ENCODE data around the gene PANK1.

PANK1 gene

GRCh38 chr10:89644967-89645741 is at the start of gene PANK1:
TSS of gene PANK1 (minus strand) at chr10:89645242. CDS start at chr10:89644891, 351 bp downstream.
- Histone ChIP-seq H3K36me3 (ENCODE audit: control insufficient read depth in 1 of 2, insufficient read depth in 2 of 2, low read length in 2 of 2) (no peaks in the 10 kb centered on the region), H3K27me3 (ENCODE audit: control insufficient read depth in 1 of 2, insufficient read depth in 2 of 2, low read length in 2 of 2) (no peaks in the 10 kb centered on the region), H3K4me1 (ENCODE audit: control insufficient read depth in 1 of 2, insufficient read depth in 2 of 2, low read length in 2 of 2) (peaks cover 26 to 29% of the 10 kb centered on the region in 2 donors), H3K27ac (ENCODE audit: low read depth, low read length) (peak within 1 kb of the TSS; percentile 85), H3K4me3 (ENCODE audit: low read depth in 1 of 2, low read length in 2 of 2) (peak within 1 kb of the TSS; percentile 73 to 95), H3K9me3 (ENCODE audit: control insufficient read depth in 1 of 2, low read length in 2 of 2) (no peaks in the 10 kb centered on the region), H3K9ac (ENCODE audit: low read depth in 1 of 2, low read length in 2 of 2) (peak within 1 kb of the TSS; percentile 74 to 84)

- Histone ChIP-seq H3K27me3 (ENCODE audit: control insufficient read depth in 1 of 2, insufficient read depth in 2 of 2, low read length in 2 of 2) (no peaks in the 10 kb centered on the region), H3K9ac (ENCODE audit: low read depth in 1 of 2, low read length in 2 of 2) (no peak overlapping the region), H3K4me1 (ENCODE audit: control insufficient read depth in 1 of 2, insufficient read depth in 2 of 2, low read length in 2 of 2) (no peaks in the 10 kb centered on the region), H3K36me3 (ENCODE audit: control insufficient read depth in 1 of 2, insufficient read depth in 2 of 2, low read length in 2 of 2) (no peaks in the 10 kb centered on the region), H3K27ac (ENCODE audit: low read depth, low read length) (no peak overlapping the region), H3K4me3 (ENCODE audit: low read depth in 1 of 2, low read length in 2 of 2) (no peak overlapping the region), H3K9me3 (ENCODE audit: control insufficient read depth in 1 of 2, low read length in 2 of 2) (no peaks in the 10 kb centered on the region)
These were observed 48.1 kb upstream of the PANK1 start for GRCh38 chr10:89693176-89693575.

- Histone ChIP-seq H3K9me3 (ENCODE audit: control insufficient read depth in 1 of 2, low read length in 2 of 2) (no peaks in the 10 kb centered on the region), H3K4me1 (ENCODE audit: control insufficient read depth in 1 of 2, insufficient read depth in 2 of 2, low read length in 2 of 2) (no peaks in the 10 kb centered on the region), H3K36me3 (ENCODE audit: control insufficient read depth in 1 of 2, insufficient read depth in 2 of 2, low read length in 2 of 2) (no peaks in the 10 kb centered on the region), H3K27me3 (ENCODE audit: control insufficient read depth in 1 of 2, insufficient read depth in 2 of 2, low read length in 2 of 2) (no peaks in the 10 kb centered on the region), H3K27ac (ENCODE audit: low read depth, low read length) (no peak overlapping the region), H3K9ac (ENCODE audit: low read depth in 1 of 2, low read length in 2 of 2) (no peak overlapping the region), H3K4me3 (ENCODE audit: low read depth in 1 of 2, low read length in 2 of 2) (no peak overlapping the region)
These were observed 47.4 kb upstream of the PANK1 start for GRCh38 chr10:89692416-89692815.

GRCh38 chr10:89690027-89690426 is 45.0 kb upstream of the PANK1 start:
- Histone ChIP-seq H3K36me3 (ENCODE audit: control insufficient read depth in 1 of 2, insufficient read depth in 2 of 2, low read length in 2 of 2) (no peaks in the 10 kb centered on the region), H3K27me3 (ENCODE audit: control insufficient read depth in 1 of 2, insufficient read depth in 2 of 2, low read length in 2 of 2) (no peaks in the 10 kb centered on the region), H3K27ac (ENCODE audit: low read depth, low read length) (no peak overlapping the region), H3K9me3 (ENCODE audit: control insufficient read depth in 1 of 2, low read length in 2 of 2) (no peaks in the 10 kb centered on the region), H3K9ac (ENCODE audit: low read depth in 1 of 2, low read length in 2 of 2) (no peak overlapping the region), H3K4me3 (ENCODE audit: low read depth in 1 of 2, low read length in 2 of 2) (no peak overlapping the region), H3K4me1 (ENCODE audit: control insufficient read depth in 1 of 2, insufficient read depth in 2 of 2, low read length in 2 of 2) (no peaks in the 10 kb centered on the region)

- no peaks in the 10 kb centered on the region for H3K27me3 ChIP-seq (ENCODE audit: control insufficient read depth in 1 of 2, insufficient read depth in 2 of 2, low read length in 2 of 2)
- no peaks in the 10 kb centered on the region for H3K4me1 ChIP-seq (ENCODE audit: control insufficient read depth in 1 of 2, insufficient read depth in 2 of 2, low read length in 2 of 2)
- no peaks in the 10 kb centered on the region for H3K36me3 ChIP-seq (ENCODE audit: control insufficient read depth in 1 of 2, insufficient read depth in 2 of 2, low read length in 2 of 2)
- no peaks in the 10 kb centered on the region for H3K9me3 ChIP-seq (ENCODE audit: control insufficient read depth in 1 of 2, low read length in 2 of 2)
- H3K27ac ChIP-seq (ENCODE audit: low read depth, low read length), result no peak overlapping the region
- no peak overlapping the region for H3K4me3 ChIP-seq (ENCODE audit: low read depth in 1 of 2, low read length in 2 of 2)
- H3K9ac ChIP-seq (ENCODE audit: low read depth in 1 of 2, low read length in 2 of 2), result no peak overlapping the region
These were observed 40.9 kb upstream of the PANK1 start for GRCh38 chr10:89685936-89686335.

- Histone ChIP-seq H3K27me3 (ENCODE audit: control insufficient read depth in 1 of 2, insufficient read depth in 2 of 2, low read length in 2 of 2) (no peaks in the 10 kb centered on the region), H3K9ac (ENCODE audit: low read depth in 1 of 2, low read length in 2 of 2) (no peak overlapping the region), H3K36me3 (ENCODE audit: control insufficient read depth in 1 of 2, insufficient read depth in 2 of 2, low read length in 2 of 2) (no peaks in the 10 kb centered on the region), H3K9me3 (ENCODE audit: control insufficient read depth in 1 of 2, low read length in 2 of 2) (no peaks in the 10 kb centered on the region), H3K4me1 (ENCODE audit: control insufficient read depth in 1 of 2, insufficient read depth in 2 of 2, low read length in 2 of 2) (no peaks in the 10 kb centered on the region), H3K27ac (ENCODE audit: low read depth, low read length) (no peak overlapping the region), H3K4me3 (ENCODE audit: low read depth in 1 of 2, low read length in 2 of 2) (no peak overlapping the region)
These were observed 39.6 kb upstream of the PANK1 start for GRCh38 chr10:89684604-89685003.

- H3K4me1 ChIP-seq (ENCODE audit: control insufficient read depth in 1 of 2, insufficient read depth in 2 of 2, low read length in 2 of 2), result no peaks in the 10 kb centered on the region
- H3K4me3 ChIP-seq (ENCODE audit: low read depth in 1 of 2, low read length in 2 of 2), result no peak overlapping the region
- H3K9ac ChIP-seq (ENCODE audit: low read depth in 1 of 2, low read length in 2 of 2), result no peak overlapping the region
- H3K27me3 ChIP-seq (ENCODE audit: control insufficient read depth in 1 of 2, insufficient read depth in 2 of 2, low read length in 2 of 2), result no peaks in the 10 kb centered on the region
- H3K27ac ChIP-seq (ENCODE audit: low read depth, low read length), result no peak overlapping the region
- H3K9me3 ChIP-seq (ENCODE audit: control insufficient read depth in 1 of 2, low read length in 2 of 2), result no peaks in the 10 kb centered on the region
- no peaks in the 10 kb centered on the region for H3K36me3 ChIP-seq (ENCODE audit: control insufficient read depth in 1 of 2, insufficient read depth in 2 of 2, low read length in 2 of 2)
These were observed 38.8 kb upstream of the PANK1 start for GRCh38 chr10:89683883-89684282.

GRCh38 chr10:89679986-89680385 is 34.9 kb upstream of the PANK1 start:
- Histone ChIP-seq H3K4me1 (ENCODE audit: control insufficient read depth in 1 of 2, insufficient read depth in 2 of 2, low read length in 2 of 2) (no peaks in the 10 kb centered on the region), H3K4me3 (ENCODE audit: low read depth in 1 of 2, low read length in 2 of 2) (no peak overlapping the region), H3K27ac (ENCODE audit: low read depth, low read length) (no peak overlapping the region), H3K9ac (ENCODE audit: low read depth in 1 of 2, low read length in 2 of 2) (no peak overlapping the region), H3K36me3 (ENCODE audit: control insufficient read depth in 1 of 2, insufficient read depth in 2 of 2, low read length in 2 of 2) (no peaks in the 10 kb centered on the region), H3K9me3 (ENCODE audit: control insufficient read depth in 1 of 2, low read length in 2 of 2) (no peaks in the 10 kb centered on the region), H3K27me3 (ENCODE audit: control insufficient read depth in 1 of 2, insufficient read depth in 2 of 2, low read length in 2 of 2) (no peaks in the 10 kb centered on the region)

- Histone ChIP-seq H3K9ac (ENCODE audit: low read depth in 1 of 2, low read length in 2 of 2) (no peak overlapping the region), H3K4me1 (ENCODE audit: control insufficient read depth in 1 of 2, insufficient read depth in 2 of 2, low read length in 2 of 2) (no peaks in the 10 kb centered on the region), H3K36me3 (ENCODE audit: control insufficient read depth in 1 of 2, insufficient read depth in 2 of 2, low read length in 2 of 2) (no peaks in the 10 kb centered on the region), H3K27ac (ENCODE audit: low read depth, low read length) (no peak overlapping the region), H3K27me3 (ENCODE audit: control insufficient read depth in 1 of 2, insufficient read depth in 2 of 2, low read length in 2 of 2) (no peaks in the 10 kb centered on the region), H3K4me3 (ENCODE audit: low read depth in 1 of 2, low read length in 2 of 2) (no peak overlapping the region), H3K9me3 (ENCODE audit: control insufficient read depth in 1 of 2, low read length in 2 of 2) (no peaks in the 10 kb centered on the region)
These were observed 32.3 kb upstream of the PANK1 start for GRCh38 chr10:89677341-89677740.

- Histone ChIP-seq H3K9me3 (ENCODE audit: control insufficient read depth in 1 of 2, low read length in 2 of 2) (no peaks in the 10 kb centered on the region), H3K27ac (ENCODE audit: low read depth, low read length) (no peak overlapping the region), H3K9ac (ENCODE audit: low read depth in 1 of 2, low read length in 2 of 2) (no peak overlapping the region), H3K4me1 (ENCODE audit: control insufficient read depth in 1 of 2, insufficient read depth in 2 of 2, low read length in 2 of 2) (peaks cover 0 to 7% of the 10 kb centered on the region in 2 donors), H3K27me3 (ENCODE audit: control insufficient read depth in 1 of 2, insufficient read depth in 2 of 2, low read length in 2 of 2) (no peaks in the 10 kb centered on the region), H3K36me3 (ENCODE audit: control insufficient read depth in 1 of 2, insufficient read depth in 2 of 2, low read length in 2 of 2) (no peaks in the 10 kb centered on the region), H3K4me3 (ENCODE audit: low read depth in 1 of 2, low read length in 2 of 2) (no peak overlapping the region)
These were observed 25.9 kb upstream of the PANK1 start for GRCh38 chr10:89670926-89671325.

All from duodenal mucosa (tissue), 2 donors.